ENCODE results near the gene PRSS22. TPM values are rescaled to one million over a fixed set of nuclear protein-coding genes. Genes with fewer than 3 reads are reported as not detected.

PRSS22 gene
- total and polyA plus RNA-seq, 4 donors, result 11.5 to 34.1 (median 28.7) TPM

DNA sequence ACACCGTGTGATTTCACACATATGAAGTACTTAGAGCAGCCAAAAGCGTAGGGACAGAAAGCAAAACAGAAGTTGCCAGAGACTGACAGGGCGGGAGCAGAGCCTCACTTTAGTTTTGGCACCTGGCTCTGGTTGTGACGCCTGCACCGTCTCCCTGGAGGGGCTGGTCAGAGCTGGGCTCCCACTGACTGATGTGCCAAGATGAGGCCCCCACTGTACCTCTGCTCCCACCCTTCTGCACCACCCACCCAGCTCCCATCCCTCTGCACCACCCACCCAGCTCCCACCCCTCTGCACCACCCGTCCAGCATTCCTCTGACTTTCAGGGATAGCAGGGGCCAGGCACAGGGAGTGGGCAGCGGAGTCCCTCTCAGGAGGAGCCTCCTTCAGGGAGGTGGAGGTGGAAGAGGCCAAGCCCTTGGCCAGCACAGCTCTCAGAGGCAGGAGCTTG lies 44.2 kb downstream of the PRSS22 start:
- no peak for ATAC-seq (ENCODE audit: insufficient read depth, low FRiP score)
- H3K9ac ChIP-seq (ENCODE audit: insufficient read depth in 1 of 2, low read length in 2 of 2), result no peak overlapping the region
- no peak overlapping the region for H3K27ac ChIP-seq (ENCODE audit: low read depth in 1 of 2, low read length in 1 of 2)
- H3K9me3 ChIP-seq (ENCODE audit: control insufficient read depth in 4 of 4, insufficient read depth in 3 of 4, low read length in 3 of 4), result no peaks in the 10 kb centered on the region
- peaks cover 0 to 7% (median 0%) of the 10 kb centered on the region in 3 donors for H3K27me3 ChIP-seq (ENCODE audit: control insufficient read depth in 3 of 3, insufficient read depth in 3 of 3, low read length in 2 of 3)
- no peak for TF ChIP-seq CTCF (IDR thresholded peaks at IDR 0.05; ENCODE audit: control extremely low read depth, extremely low read depth)
- 60 to 62% methylated on average over 7 of the region's 7 CpGs for whole genome bisulfite sequencing, 2 donors
- H3K36me3 ChIP-seq (ENCODE audit: control insufficient read depth in 4 of 4, insufficient read depth in 4 of 4, low read length in 4 of 4), result no peaks in the 10 kb centered on the region
- DNase-seq, result no peak
- H3K4me1 ChIP-seq (ENCODE audit: control insufficient read depth in 5 of 5, insufficient read depth in 5 of 5, low read length in 5 of 5), result no peaks in the 10 kb centered on the region
- H3K4me3 ChIP-seq, result no peak overlapping the region

DNA sequence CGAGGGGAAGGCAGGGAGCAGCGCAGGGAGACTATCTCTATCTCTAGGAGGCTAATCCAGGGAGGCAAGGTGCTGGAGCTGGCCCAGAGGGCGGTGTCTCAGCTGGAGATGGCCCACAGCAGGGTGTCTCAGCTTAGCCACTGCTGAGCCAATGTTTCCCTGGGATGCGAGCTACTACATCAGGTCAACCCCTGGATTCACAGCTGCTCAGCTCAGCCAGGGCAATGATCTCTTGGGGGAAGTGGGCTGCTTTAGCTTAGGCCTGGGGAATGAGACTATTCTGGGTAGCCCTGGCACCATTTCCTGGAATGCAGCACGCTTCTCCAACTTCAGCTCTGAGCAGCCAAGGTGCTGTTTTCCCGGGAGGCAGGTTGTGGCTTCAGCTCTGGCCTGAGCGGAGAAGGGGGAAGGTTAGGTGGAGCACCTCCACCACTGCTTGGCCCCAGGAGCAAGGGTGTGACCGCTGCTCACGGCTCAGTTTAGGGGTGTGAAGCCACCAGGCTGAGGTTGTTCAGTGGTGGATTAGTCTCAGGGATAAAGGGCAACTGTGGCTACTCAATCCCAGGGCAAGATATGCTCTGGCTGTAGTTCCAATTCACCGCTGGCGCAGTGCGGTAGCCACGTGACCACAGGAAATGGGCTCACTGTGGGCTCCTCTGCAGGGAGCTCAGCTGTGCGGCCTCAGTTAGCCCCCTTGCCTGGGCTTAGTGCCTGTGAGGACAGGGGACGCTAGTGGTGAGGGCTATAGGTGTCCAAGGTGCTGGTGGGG lies 46.1 kb downstream of the PRSS22 start:
- 66 to 73% methylated on average over 15 of the region's 15 CpGs for WGBS, 2 donors
- H3K27me3 ChIP-seq (ENCODE audit: control insufficient read depth in 3 of 3, insufficient read depth in 3 of 3, low read length in 2 of 3), result peaks cover 0 to 10% (median 0%) of the 10 kb centered on the region in 3 donors
- DNase-seq, result no peak

DNA sequence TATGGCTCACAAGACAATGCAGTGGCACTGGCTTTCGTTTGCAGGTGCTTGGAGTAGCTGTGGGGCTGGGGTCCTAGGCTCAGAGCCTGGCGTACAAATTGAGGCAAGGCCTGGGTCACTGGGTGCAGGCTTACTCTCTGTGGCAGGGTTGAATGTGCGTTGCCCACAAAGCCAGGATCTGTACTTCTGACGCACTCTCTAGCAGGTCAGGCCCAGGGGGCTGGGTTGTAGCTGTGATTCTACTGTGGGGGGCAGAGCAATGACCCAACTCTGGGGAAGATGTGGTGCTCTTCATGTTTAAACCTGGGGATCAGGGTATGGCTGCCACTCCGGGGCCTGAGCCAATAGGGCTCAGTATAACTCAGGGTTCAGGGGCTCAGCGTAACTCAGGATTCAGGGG lies 47.3 kb downstream of the PRSS22 start:
- H3K27me3 ChIP-seq (ENCODE audit: control insufficient read depth in 3 of 3, insufficient read depth in 3 of 3, low read length in 2 of 3), result peaks cover 0 to 10% (median 0%) of the 10 kb centered on the region in 3 donors
- DNase-seq (no peak), ATAC-seq (ENCODE audit: insufficient read depth, low FRiP score) (no peak)
- H3K4me1 ChIP-seq (ENCODE audit: control insufficient read depth in 5 of 5, insufficient read depth in 5 of 5, low read length in 5 of 5), result no peaks in the 10 kb centered on the region
- no peaks in the 10 kb centered on the region for H3K9me3 ChIP-seq (ENCODE audit: control insufficient read depth in 4 of 4, insufficient read depth in 3 of 4, low read length in 3 of 4)
- H3K36me3 ChIP-seq (ENCODE audit: control insufficient read depth in 4 of 4, insufficient read depth in 4 of 4, low read length in 4 of 4), result no peaks in the 10 kb centered on the region
- no peak overlapping the region for H3K9ac ChIP-seq (ENCODE audit: insufficient read depth in 1 of 2, low read length in 2 of 2)
- no peak overlapping the region for H3K4me3 ChIP-seq
- H3K27ac ChIP-seq (ENCODE audit: low read depth in 1 of 2, low read length in 1 of 2), result no peak overlapping the region
- no peak for TF ChIP-seq CTCF (IDR thresholded peaks at IDR 0.05; ENCODE audit: control extremely low read depth, extremely low read depth)
- 83% methylated on average over 6 of the region's 6 CpGs for WGBS, 2 donors

More for the DNA sequence above, 46.1 kb downstream of the PRSS22 start:
- Histone ChIP-seq H3K9ac (ENCODE audit: insufficient read depth in 1 of 2, low read length in 2 of 2) (no peak overlapping the region), H3K4me1 (ENCODE audit: control insufficient read depth in 5 of 5, insufficient read depth in 5 of 5, low read length in 5 of 5) (no peaks in the 10 kb centered on the region), H3K9me3 (ENCODE audit: control insufficient read depth in 4 of 4, insufficient read depth in 3 of 4, low read length in 3 of 4) (no peaks in the 10 kb centered on the region), H3K27ac (ENCODE audit: low read depth in 1 of 2, low read length in 1 of 2) (no peak overlapping the region), H3K4me3 (no peak overlapping the region), H3K36me3 (ENCODE audit: control insufficient read depth in 4 of 4, insufficient read depth in 4 of 4, low read length in 4 of 4) (no peaks in the 10 kb centered on the region)
- ATAC-seq (ENCODE audit: insufficient read depth, low FRiP score), result no peak
- no peak for TF ChIP-seq CTCF (IDR thresholded peaks at IDR 0.05; ENCODE audit: control extremely low read depth, extremely low read depth)

Measured in lung (tissue), 12 donors.